ENCODE data around the gene MTAP.

DNA sequence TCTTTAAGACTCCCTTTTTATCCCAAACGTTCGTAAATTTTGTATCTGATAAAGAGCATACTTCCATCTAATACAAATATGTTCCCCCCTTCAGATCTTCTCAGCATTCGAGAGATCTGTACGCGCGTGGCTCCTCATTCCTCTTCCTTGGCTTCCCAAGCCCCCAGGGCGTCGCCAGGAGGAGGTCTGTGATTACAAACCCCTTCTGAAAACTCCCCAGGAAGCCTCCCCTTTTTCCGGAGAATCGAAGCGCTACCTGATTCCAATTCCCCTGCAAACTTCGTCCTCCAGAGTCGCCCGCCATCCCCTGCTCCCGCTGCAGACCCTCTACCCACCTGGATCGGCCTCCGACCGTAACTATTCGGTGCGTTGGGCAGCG lies 171.9 kb downstream of the MTAP start:
- TF ChIP-seq, protein P1, sequence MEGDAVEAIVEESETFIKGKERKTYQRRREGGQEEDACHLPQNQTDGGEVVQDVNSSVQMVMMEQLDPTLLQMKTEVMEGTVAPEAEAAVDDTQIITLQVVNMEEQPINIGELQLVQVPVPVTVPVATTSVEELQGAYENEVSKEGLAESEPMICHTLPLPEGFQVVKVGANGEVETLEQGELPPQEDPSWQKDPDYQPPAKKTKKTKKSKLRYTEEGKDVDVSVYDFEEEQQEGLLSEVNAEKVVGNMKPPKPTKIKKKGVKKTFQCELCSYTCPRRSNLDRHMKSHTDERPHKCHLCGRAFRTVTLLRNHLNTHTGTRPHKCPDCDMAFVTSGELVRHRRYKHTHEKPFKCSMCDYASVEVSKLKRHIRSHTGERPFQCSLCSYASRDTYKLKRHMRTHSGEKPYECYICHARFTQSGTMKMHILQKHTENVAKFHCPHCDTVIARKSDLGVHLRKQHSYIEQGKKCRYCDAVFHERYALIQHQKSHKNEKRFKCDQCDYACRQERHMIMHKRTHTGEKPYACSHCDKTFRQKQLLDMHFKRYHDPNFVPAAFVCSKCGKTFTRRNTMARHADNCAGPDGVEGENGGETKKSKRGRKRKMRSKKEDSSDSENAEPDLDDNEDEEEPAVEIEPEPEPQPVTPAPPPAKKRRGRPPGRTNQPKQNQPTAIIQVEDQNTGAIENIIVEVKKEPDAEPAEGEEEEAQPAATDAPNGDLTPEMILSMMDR (IDR thresholded peaks at IDR 0.05) = no peak
- no peak for TF ChIP-seq POLR2AphosphoS5 (IDR thresholded peaks at IDR 0.05)

Data from transverse colon (tissue), 4 donors.